ENCODE results near the gene MRFAP1L1. TPM values are rescaled to one million over a fixed set of nuclear protein-coding genes. Genes with fewer than 3 reads are reported as not detected.

MRFAP1L1 gene
- total and polyA plus RNA-seq, 9 of the 15 experiments (the other 6 are each of a cell fraction or from before 2014, with no cell fraction given): 37.6 to 111 (median 83.8) TPM

DNA sequence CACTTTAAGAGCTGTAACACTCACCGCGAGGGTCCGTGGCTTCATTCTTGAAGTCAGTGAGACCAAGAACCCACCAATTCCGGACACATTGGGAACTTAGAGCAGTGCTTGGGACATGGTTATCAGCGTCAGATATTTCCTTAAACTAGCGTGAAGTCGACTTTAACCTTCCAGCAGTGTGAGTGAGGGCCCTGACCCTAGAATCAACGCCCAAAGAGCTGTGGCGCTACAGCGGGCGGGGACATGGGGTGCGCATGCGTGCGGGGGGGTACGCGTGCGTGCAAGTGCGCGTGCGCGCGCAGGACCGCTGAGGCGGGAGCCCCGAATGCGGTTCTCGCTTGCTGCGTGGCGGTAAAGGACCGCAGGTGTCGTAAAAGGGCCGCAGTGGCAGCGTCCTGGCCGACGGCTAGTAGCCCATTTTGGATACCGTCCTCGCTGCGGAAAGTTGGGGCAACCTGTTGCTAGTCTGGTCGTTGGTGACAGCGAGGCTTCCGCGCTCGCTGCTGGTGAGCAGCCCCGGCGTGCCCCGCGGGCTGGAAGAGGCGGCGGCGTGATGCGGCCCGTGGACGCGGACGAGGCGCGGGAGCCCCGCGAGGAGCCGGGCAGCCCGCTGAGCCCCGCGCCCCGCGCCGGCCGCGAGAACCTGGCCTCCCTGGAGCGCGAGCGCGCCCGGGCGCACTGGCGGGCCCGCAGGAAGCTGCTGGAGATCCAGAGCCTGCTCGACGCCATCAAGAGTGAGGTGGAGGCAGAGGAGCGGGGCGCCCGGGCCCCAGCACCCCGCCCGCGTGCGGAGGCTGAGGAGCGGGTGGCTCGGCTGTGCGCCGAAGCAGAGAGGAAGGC, 35.8 kb downstream of the MRFAP1L1 start (continued):
- TF ChIP-seq RBFOX2 (IDR thresholded peaks at IDR 0.05; ENCODE audit: low read depth, low read length) (peak; percentile 93), ZNF212 (CRISPR knock-in tag; IDR thresholded peaks at IDR 0.05) (peak; percentile 30; the same call in 1 of the 2 replicates), ZNF830 (CRISPR knock-in tag; IDR thresholded peaks at IDR 0.05) (0 out of 2 replicates have a peak, but pooled peaks have one; percentile 49), ZNF699 (CRISPR knock-in tag; IDR thresholded peaks at IDR 0.05; ENCODE audit: insufficient replicate concordance) (no peak), NONO (IDR thresholded peaks at IDR 0.05; ENCODE audit: low read depth in 2 of 2, low read length in 1 of 2) (peak; percentile 75 to 80; a peak in 3 of 4 replicates), ZSCAN29 (IDR thresholded peaks at IDR 0.05) (peak; percentile 62; the same call in 1 of the 2 replicates), HDAC8 (tag; IDR thresholded peaks at IDR 0.05) (no peak), HDAC6 (IDR thresholded peaks at IDR 0.05; ENCODE audit: low read depth, low read length) (no peak), ILF3 (IDR thresholded peaks at IDR 0.05; ENCODE audit: borderline replicate concordance) (no peak), ZBTB8A (IDR thresholded peaks at IDR 0.05; ENCODE audit: partially characterized antibody) (no peak), HMG20A (CRISPR knock-in tag; conservative IDR thresholded peaks at IDR 0.05) (no peak), DNMT1 (IDR thresholded peaks at IDR 0.05) (no peak), NCOA2 (IDR thresholded peaks at IDR 0.05; ENCODE audit: partially characterized antibody in 2 of 2) (no peak), KLF16 (IDR thresholded peaks at IDR 0.05) (no peak), BCOR (IDR thresholded peaks at IDR 0.05) (0 out of 2 replicates have a peak, but pooled peaks have one; percentile 32), ZNF316 (IDR thresholded peaks at IDR 0.05) (peak; percentile 18; the same call in 1 of the 2 replicates)
- TF ChIP-seq, protein P1, sequence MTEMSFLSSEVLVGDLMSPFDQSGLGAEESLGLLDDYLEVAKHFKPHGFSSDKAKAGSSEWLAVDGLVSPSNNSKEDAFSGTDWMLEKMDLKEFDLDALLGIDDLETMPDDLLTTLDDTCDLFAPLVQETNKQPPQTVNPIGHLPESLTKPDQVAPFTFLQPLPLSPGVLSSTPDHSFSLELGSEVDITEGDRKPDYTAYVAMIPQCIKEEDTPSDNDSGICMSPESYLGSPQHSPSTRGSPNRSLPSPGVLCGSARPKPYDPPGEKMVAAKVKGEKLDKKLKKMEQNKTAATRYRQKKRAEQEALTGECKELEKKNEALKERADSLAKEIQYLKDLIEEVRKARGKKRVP (CRISPR knock-in tag; IDR thresholded peaks at IDR 0.05): 0 out of 2 replicates have a peak, but pooled peaks have one; percentile 52
- TF ChIP-seq, protein P2, sequence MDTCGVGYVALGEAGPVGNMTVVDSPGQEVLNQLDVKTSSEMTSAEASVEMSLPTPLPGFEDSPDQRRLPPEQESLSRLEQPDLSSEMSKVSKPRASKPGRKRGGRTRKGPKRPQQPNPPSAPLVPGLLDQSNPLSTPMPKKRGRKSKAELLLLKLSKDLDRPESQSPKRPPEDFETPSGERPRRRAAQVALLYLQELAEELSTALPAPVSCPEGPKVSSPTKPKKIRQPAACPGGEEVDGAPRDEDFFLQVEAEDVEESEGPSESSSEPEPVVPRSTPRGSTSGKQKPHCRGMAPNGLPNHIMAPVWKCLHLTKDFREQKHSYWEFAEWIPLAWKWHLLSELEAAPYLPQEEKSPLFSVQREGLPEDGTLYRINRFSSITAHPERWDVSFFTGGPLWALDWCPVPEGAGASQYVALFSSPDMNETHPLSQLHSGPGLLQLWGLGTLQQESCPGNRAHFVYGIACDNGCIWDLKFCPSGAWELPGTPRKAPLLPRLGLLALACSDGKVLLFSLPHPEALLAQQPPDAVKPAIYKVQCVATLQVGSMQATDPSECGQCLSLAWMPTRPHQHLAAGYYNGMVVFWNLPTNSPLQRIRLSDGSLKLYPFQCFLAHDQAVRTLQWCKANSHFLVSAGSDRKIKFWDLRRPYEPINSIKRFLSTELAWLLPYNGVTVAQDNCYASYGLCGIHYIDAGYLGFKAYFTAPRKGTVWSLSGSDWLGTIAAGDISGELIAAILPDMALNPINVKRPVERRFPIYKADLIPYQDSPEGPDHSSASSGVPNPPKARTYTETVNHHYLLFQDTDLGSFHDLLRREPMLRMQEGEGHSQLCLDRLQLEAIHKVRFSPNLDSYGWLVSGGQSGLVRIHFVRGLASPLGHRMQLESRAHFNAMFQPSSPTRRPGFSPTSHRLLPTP (IDR thresholded peaks at IDR 0.05; ENCODE audit: borderline replicate concordance, extremely low read depth, insufficient read length): no peak
- TF ChIP-seq, protein P3, sequence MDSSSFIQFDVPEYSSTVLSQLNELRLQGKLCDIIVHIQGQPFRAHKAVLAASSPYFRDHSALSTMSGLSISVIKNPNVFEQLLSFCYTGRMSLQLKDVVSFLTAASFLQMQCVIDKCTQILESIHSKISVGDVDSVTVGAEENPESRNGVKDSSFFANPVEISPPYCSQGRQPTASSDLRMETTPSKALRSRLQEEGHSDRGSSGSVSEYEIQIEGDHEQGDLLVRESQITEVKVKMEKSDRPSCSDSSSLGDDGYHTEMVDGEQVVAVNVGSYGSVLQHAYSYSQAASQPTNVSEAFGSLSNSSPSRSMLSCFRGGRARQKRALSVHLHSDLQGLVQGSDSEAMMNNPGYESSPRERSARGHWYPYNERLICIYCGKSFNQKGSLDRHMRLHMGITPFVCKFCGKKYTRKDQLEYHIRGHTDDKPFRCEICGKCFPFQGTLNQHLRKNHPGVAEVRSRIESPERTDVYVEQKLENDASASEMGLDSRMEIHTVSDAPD (CRISPR knock-in tag; IDR thresholded peaks at IDR 0.05): no peak
- TF ChIP-seq, protein P4, sequence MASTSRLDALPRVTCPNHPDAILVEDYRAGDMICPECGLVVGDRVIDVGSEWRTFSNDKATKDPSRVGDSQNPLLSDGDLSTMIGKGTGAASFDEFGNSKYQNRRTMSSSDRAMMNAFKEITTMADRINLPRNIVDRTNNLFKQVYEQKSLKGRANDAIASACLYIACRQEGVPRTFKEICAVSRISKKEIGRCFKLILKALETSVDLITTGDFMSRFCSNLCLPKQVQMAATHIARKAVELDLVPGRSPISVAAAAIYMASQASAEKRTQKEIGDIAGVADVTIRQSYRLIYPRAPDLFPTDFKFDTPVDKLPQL (IDR thresholded peaks at IDR 0.05; ENCODE audit: extremely low read depth, insufficient read length): no peak
- TF ChIP-seq, protein P5, sequence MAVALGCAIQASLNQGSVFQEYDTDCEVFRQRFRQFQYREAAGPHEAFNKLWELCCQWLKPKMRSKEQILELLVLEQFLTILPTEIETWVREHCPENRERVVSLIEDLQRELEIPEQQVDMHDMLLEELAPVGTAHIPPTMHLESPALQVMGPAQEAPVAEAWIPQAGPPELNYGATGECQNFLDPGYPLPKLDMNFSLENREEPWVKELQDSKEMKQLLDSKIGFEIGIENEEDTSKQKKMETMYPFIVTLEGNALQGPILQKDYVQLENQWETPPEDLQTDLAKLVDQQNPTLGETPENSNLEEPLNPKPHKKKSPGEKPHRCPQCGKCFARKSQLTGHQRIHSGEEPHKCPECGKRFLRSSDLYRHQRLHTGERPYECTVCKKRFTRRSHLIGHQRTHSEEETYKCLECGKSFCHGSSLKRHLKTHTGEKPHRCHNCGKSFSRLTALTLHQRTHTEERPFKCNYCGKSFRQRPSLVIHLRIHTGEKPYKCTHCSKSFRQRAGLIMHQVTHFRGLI (CRISPR knock-in tag; IDR thresholded peaks at IDR 0.05): no peak
